Astrocyte (in vitro differentiated cells and primary cell): Measurements from ENCODE around the gene SRSF2. TPM values are rescaled to one million over a fixed set of nuclear protein-coding genes. Genes with fewer than 3 reads are reported as not detected.

Experiments
- DNase-seq: peaks from one replicate; pipeline ENCODE4 v3.0.0-alpha.2; 2010; ENCODE audit warnings: low read depth
- FAIRE-seq: peaks from 2 replicates; lab custom pipeline; 2011; peaks lifted over from hg19 to GRCh38; lab: Jason Lieb, UNC
- H2AFZ ChIP-seq: 2 replicates; pipeline ENCODE4 v1.6.0; 2012; ENCODE audit warnings: low read depth, low read length, inconsistent platforms
- H3K27ac ChIP-seq: 2 replicates; pipeline ENCODE4 v1.5.1; 2011; ENCODE audit warnings: low read depth, low read length, inconsistent platforms
- H3K27me3 ChIP-seq: 2 replicates; pipeline ENCODE4 v1.6.0; 2011; ENCODE audit warnings: low read length, inconsistent platforms; ENCODE audit not compliant: insufficient read depth
- H3K36me3 ChIP-seq: 2 replicates; pipeline ENCODE4 v1.5.1; 2011; ENCODE audit warnings: low read length, inconsistent platforms; ENCODE audit not compliant: insufficient read depth
- H3K4me1 ChIP-seq: 2 replicates; pipeline ENCODE4 v1.5.1; 2011; ENCODE audit warnings: low read length, inconsistent platforms; ENCODE audit not compliant: insufficient read depth
- H3K4me2 ChIP-seq: 2 replicates; pipeline ENCODE4 v1.6.0; 2012; ENCODE audit warnings: low read length, inconsistent platforms
- H3K4me3 ChIP-seq: 2 replicates; pipeline ENCODE4 v1.5.1; 2011; ENCODE audit warnings: low read depth, mild to moderate bottlenecking, low read length, inconsistent platforms; ENCODE audit not compliant: insufficient read depth
- H3K79me2 ChIP-seq: 2 replicates; pipeline ENCODE4 v1.6.0; 2012; ENCODE audit warnings: mild to moderate bottlenecking, low read length, inconsistent platforms; ENCODE audit not compliant: insufficient read depth
- H3K9ac ChIP-seq: 2 replicates; pipeline ENCODE4 v1.6.0; 2012; ENCODE audit warnings: mild to moderate bottlenecking, low read length, inconsistent platforms
- H3K9me3 ChIP-seq: 2 replicates; pipeline ENCODE4 v1.5.1; 2012; ENCODE audit warnings: low read depth, mild to moderate bottlenecking, low read length, inconsistent platforms; ENCODE audit not compliant: insufficient read depth
- H4K20me1 ChIP-seq: 2 replicates; pipeline ENCODE4 v1.6.0; 2012; ENCODE audit warnings: low read length, inconsistent platforms; ENCODE audit not compliant: insufficient read depth
- H3K27ac Mint-ChIP-seq: one replicate; pipeline ENCODE4 v1.8.0; 2021; ENCODE audit warnings: mild to moderate bottlenecking, mixed read lengths; ENCODE audit not compliant: unreplicated experiment
- H3K27me3 Mint-ChIP-seq: one replicate; pipeline ENCODE4 v1.8.0; 2021; ENCODE audit warnings: low read depth, mixed read lengths; ENCODE audit not compliant: unreplicated experiment
- H3K36me3 Mint-ChIP-seq: one replicate; pipeline ENCODE4 v1.8.0; 2021; ENCODE audit warnings: low read depth, mixed read lengths; ENCODE audit not compliant: unreplicated experiment
- H3K4me1 Mint-ChIP-seq: one replicate; pipeline ENCODE4 v1.8.0; 2021; ENCODE audit warnings: low read depth, mixed read lengths; ENCODE audit not compliant: unreplicated experiment
- H3K4me3 Mint-ChIP-seq: one replicate; pipeline ENCODE4 v1.8.0; 2021; ENCODE audit warnings: mild to moderate bottlenecking, moderate library complexity, mixed read lengths; ENCODE audit not compliant: unreplicated experiment
- H3K9me3 Mint-ChIP-seq: one replicate; pipeline ENCODE4 v1.8.0; 2021; ENCODE audit warnings: mild to moderate bottlenecking, mixed read lengths; ENCODE audit not compliant: unreplicated experiment
- CTCF ChIP-seq: IDR thresholded peaks from 2 replicates; pipeline ENCODE4 v1.5.1; 2011; ENCODE audit warnings: low read depth, mild to moderate bottlenecking, inconsistent platforms, low read length, moderate library complexity; ENCODE audit not compliant: insufficient read depth
- EZH2 ChIP-seq: IDR thresholded peaks from 2 replicates; pipeline ENCODE4 v1.6.1; 2012; ENCODE audit warnings: mild to moderate bottlenecking, low read length, inconsistent platforms; ENCODE audit not compliant: insufficient read depth
- total RNA-seq: library from RNA; stranded (reverse); gene quantifications from 2 replicates; pipeline ENCODE4 v1.2.1, GENCODE V29; 2021

The SRSF2 gene
- total RNA-seq, 1 donor from 2014 or later = 176 TPM

GRCh38 chr17:76696763-76697701 lies 40.1 kb downstream of the SRSF2 start:
- FAIRE-seq (no peak), DNase-seq (peak; percentile 60)
- peaks cover 57% of the 10 kb centered on the region for H3K4me1 Mint-ChIP-seq
- peaks cover 4% of the 10 kb centered on the region for H3K36me3 Mint-ChIP-seq
- Histone ChIP-seq H3K9me3 (no peaks in the 10 kb centered on the region), H3K4me3 (no peak overlapping the region), H3K4me2 (peak overlapping the region; percentile 78), H3K4me1 (peaks cover 48% of the 10 kb centered on the region), H3K9ac (peak overlapping the region; percentile 48), H3K79me2 (peaks cover 96% of the 10 kb centered on the region), H3K27me3 (no peaks in the 10 kb centered on the region), H3K36me3 (no peaks in the 10 kb centered on the region), H2AFZ (no peak overlapping the region), H3K27ac (peak overlapping the region; percentile 65), H4K20me1 (peaks cover 54% of the 10 kb centered on the region)
- peak overlapping the region; percentile 81 for H3K27ac Mint-ChIP-seq
- H3K27me3 Mint-ChIP-seq = no peaks in the 10 kb centered on the region
- peak overlapping the region; percentile 37 for H3K4me3 Mint-ChIP-seq
- no peaks in the 10 kb centered on the region for H3K9me3 Mint-ChIP-seq
- TF ChIP-seq EZH2 (no peak), CTCF (no peak)

GRCh38 chr17:76695059-76695831 lies 41.9 kb downstream of the SRSF2 start:
- no peak overlapping the region for H3K27ac Mint-ChIP-seq
- Histone ChIP-seq H3K4me2 (no peak overlapping the region), H3K4me3 (no peak overlapping the region), H3K36me3 (no peaks in the 10 kb centered on the region), H3K27me3 (no peaks in the 10 kb centered on the region), H3K4me1 (peaks cover 32% of the 10 kb centered on the region), H3K27ac (no peak overlapping the region), H2AFZ (no peak overlapping the region), H3K79me2 (peaks cover 96% of the 10 kb centered on the region), H3K9me3 (no peaks in the 10 kb centered on the region), H4K20me1 (peaks cover 58% of the 10 kb centered on the region), H3K9ac (no peak overlapping the region)
- H3K36me3 Mint-ChIP-seq = peaks cover 7% of the 10 kb centered on the region
- DNase-seq = no peak
- no peak overlapping the region for H3K4me3 Mint-ChIP-seq
- H3K9me3 Mint-ChIP-seq = no peaks in the 10 kb centered on the region
- TF ChIP-seq CTCF (no peak), EZH2 (no peak)
- peaks cover 39% of the 10 kb centered on the region for H3K4me1 Mint-ChIP-seq
- no peaks in the 10 kb centered on the region for H3K27me3 Mint-ChIP-seq
- FAIRE-seq = no peak
